Natural killer cell (primary cell): Measurements from ENCODE around the gene DHX8. TPM values are rescaled to one million over a fixed set of nuclear protein-coding genes. Genes with fewer than 3 reads are reported as not detected.

Experiments
- ATAC-seq, 3 donors: fragments of 150-1000 bp in 2 of 3; fragments of 200-7000 bp in 1 of 3; cut with Tn5 transposase; 1 replicate in 1 of 3; 2 replicates in 2 of 3; pipeline ENCODE4 v1.10.0; 2021; ENCODE audit warnings: mild to moderate bottlenecking in 2 of 3, moderate library complexity in 2 of 3
- DNase-seq, 2 donors: peaks; one replicate each; pipeline versions ENCODE4 v3.0.0 to v3.0.0-alpha.2; 2013 to 2021; ENCODE audit warnings: mixed read lengths in 1 of 2
- H3K27ac ChIP-seq: one replicate; pipeline ENCODE4 v1.5.1; 2013; ENCODE audit warnings: mild to moderate bottlenecking, low read length
- H3K27me3 ChIP-seq: one replicate; pipeline ENCODE4 v1.6.1; 2013; ENCODE audit warnings: low read length; ENCODE audit not compliant: control insufficient read depth, insufficient read depth
- H3K36me3 ChIP-seq: one replicate; pipeline ENCODE4 v1.6.1; 2013; ENCODE audit warnings: low read length; ENCODE audit not compliant: control insufficient read depth, insufficient read depth
- H3K4me1 ChIP-seq: one replicate; pipeline ENCODE4 v1.6.1; 2013; ENCODE audit warnings: low read length; ENCODE audit not compliant: control insufficient read depth, insufficient read depth
- H3K4me3 ChIP-seq: one replicate; pipeline ENCODE4 v1.5.1; 2013; ENCODE audit warnings: low read length
- H3K9me3 ChIP-seq: one replicate; pipeline ENCODE4 v1.6.1; 2013; ENCODE audit warnings: low read length; ENCODE audit not compliant: control insufficient read depth, insufficient read depth
- H3K27ac Mint-ChIP-seq, 2 donors: one replicate each; pipeline ENCODE4 v1.8.0; 2022; ENCODE audit warnings: mild to moderate bottlenecking in 2 of 2, mixed read lengths in 2 of 2, moderate library complexity in 1 of 2
- H3K27me3 Mint-ChIP-seq, 2 donors: one replicate each; pipeline ENCODE4 v1.8.0; 2022; ENCODE audit warnings: low read depth in 2 of 2, mixed read lengths in 2 of 2
- H3K36me3 Mint-ChIP-seq: one replicate; pipeline ENCODE4 v1.8.0; 2022; ENCODE audit warnings: mixed read lengths
- H3K4me1 Mint-ChIP-seq, 2 donors: one replicate each; pipeline ENCODE4 v1.8.0; 2022; ENCODE audit warnings: mixed read lengths in 2 of 2
- H3K4me3 Mint-ChIP-seq: one replicate; pipeline ENCODE4 v1.8.0; 2022; ENCODE audit warnings: mild to moderate bottlenecking, moderate library complexity, mixed read lengths
- H3K9me3 Mint-ChIP-seq, 2 donors: one replicate each; pipeline ENCODE4 v1.8.0; 2022; ENCODE audit warnings: mixed read lengths in 2 of 2
- WGBS: methylation state at CpG from one replicate; pipeline ENCODE4 v1.1.7; 2013; ENCODE audit warnings: missing lambda C conversion rate; ENCODE audit not compliant: insufficient coverage; 5-methylcytosine and 5-hydroxymethylcytosine counted together
- intact Hi-C: fragments of 100-400 bp; cut with micrococcal nuclease; formaldehyde crosslinking; loops from one replicate; pipeline ENCODE4 v1.14.2; 2022
- total RNA-seq, 4 donors: library from RNA; stranded (reverse); fragments of 120-200 nt in 1 of 4; gene quantifications; one replicate each; pipeline versions ENCODE4 v1.2.3 to v1.2.4, GENCODE V29; 2013 to 2022
- TF ChIP-seq, protein P1 (sequence below): fragments of 200-600 bp; IDR thresholded peaks from one replicate; pipeline ENCODE4 v1.8.0; 2022; ENCODE audit warnings: antibody characterized with exemption

The DHX8 gene
- total RNA-seq, 3 donors from 2014 or later (not counting 1 experiment from before 2014, with no cell fraction given), result 88.3 to 106 (median 105) TPM

GRCh38 chr17:43570518-43570928 is 86.7 kb downstream of the DHX8 start:
- no peaks in the 10 kb centered on the region for H3K9me3 ChIP-seq
- Mint-ChIP-seq H3K4me3 (no peak overlapping the region), H3K27me3 (peaks cover 2 to 9% of the 10 kb centered on the region in 2 donors), H3K9me3 (no peaks in the 10 kb centered on the region), H3K27ac (no peak overlapping the region), H3K36me3 (no peaks in the 10 kb centered on the region), H3K4me1 (no peaks in the 10 kb centered on the region)
- no peaks in the 10 kb centered on the region for H3K36me3 ChIP-seq
- TF ChIP-seq, protein P1, sequence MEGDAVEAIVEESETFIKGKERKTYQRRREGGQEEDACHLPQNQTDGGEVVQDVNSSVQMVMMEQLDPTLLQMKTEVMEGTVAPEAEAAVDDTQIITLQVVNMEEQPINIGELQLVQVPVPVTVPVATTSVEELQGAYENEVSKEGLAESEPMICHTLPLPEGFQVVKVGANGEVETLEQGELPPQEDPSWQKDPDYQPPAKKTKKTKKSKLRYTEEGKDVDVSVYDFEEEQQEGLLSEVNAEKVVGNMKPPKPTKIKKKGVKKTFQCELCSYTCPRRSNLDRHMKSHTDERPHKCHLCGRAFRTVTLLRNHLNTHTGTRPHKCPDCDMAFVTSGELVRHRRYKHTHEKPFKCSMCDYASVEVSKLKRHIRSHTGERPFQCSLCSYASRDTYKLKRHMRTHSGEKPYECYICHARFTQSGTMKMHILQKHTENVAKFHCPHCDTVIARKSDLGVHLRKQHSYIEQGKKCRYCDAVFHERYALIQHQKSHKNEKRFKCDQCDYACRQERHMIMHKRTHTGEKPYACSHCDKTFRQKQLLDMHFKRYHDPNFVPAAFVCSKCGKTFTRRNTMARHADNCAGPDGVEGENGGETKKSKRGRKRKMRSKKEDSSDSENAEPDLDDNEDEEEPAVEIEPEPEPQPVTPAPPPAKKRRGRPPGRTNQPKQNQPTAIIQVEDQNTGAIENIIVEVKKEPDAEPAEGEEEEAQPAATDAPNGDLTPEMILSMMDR, result no peak
- no peak overlapping the region for H3K4me3 ChIP-seq
- DNase-seq (no peak), ATAC-seq (no peak)
- no peaks in the 10 kb centered on the region for H3K4me1 ChIP-seq
- intact Hi-C loops, result no loop called here
- 83% methylated on average over 2 of the region's 3 CpGs for WGBS
- no peak overlapping the region for H3K27ac ChIP-seq
- no peaks in the 10 kb centered on the region for H3K27me3 ChIP-seq

GRCh38 chr17:43572368-43572980 is 88.7 kb downstream of the DHX8 start:
- Mint-ChIP-seq H3K27me3 (peaks cover 4 to 9% of the 10 kb centered on the region in 2 donors), H3K9me3 (no peaks in the 10 kb centered on the region), H3K36me3 (no peaks in the 10 kb centered on the region), H3K4me3 (no peak overlapping the region), H3K4me1 (no peaks in the 10 kb centered on the region), H3K27ac (no peak overlapping the region)
- H3K4me3 ChIP-seq, result no peak overlapping the region
- no peak for DNase-seq
- intact Hi-C loops, result no loop called here
- H3K9me3 ChIP-seq, result no peaks in the 10 kb centered on the region
- TF ChIP-seq, protein P1, result no peak
- H3K27ac ChIP-seq, result no peak overlapping the region
- 81% methylated on average over 5 of the region's 5 CpGs for WGBS
- H3K36me3 ChIP-seq, result no peaks in the 10 kb centered on the region
- H3K4me1 ChIP-seq, result no peaks in the 10 kb centered on the region
- ATAC-seq, result no peak
- no peaks in the 10 kb centered on the region for H3K27me3 ChIP-seq

DNA sequence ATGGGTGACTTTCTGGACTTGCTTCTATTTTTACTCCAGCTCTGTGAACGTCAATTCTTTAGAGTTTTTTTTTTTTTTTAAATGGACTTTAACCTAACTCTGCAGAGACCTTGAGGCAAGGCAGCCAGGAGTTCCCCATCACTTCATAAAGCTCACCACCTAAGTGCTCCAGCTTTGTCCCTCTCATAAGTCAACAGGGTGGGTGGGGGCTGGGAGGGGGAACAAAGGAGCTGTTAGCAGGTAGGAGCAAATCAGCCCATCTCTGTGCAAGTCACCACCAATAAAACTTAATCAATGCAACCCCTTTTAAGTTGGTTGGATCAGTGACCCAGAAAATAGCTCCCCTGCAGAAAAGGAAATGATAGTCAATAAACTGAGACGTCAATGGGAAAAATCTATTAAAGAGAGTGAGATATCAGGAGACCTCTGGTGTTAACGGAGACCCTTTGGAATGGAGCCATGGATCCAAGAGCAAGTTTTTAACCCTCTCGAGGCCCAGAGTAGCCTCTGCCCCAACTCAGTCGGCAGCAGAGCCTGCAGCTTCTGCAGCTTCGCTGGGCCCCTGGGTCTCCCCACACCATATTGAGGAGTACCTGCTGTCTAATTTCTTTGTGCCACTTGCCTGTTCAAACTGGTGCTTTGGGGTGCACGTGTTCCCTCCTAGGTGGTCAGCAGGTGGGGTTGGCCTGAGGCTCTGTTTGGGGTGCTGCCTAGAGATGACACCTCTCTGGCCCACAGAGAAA is 90.0 kb downstream of the DHX8 start:
- H3K27ac ChIP-seq, result no peak overlapping the region
- H3K4me3 ChIP-seq, result no peak overlapping the region
- Mint-ChIP-seq H3K9me3 (no peaks in the 10 kb centered on the region), H3K4me3 (no peak overlapping the region), H3K4me1 (no peaks in the 10 kb centered on the region), H3K27me3 (peaks cover 4 to 9% of the 10 kb centered on the region in 2 donors), H3K27ac (no peak overlapping the region), H3K36me3 (no peaks in the 10 kb centered on the region)
- TF ChIP-seq, protein P1, result no peak
- 71% methylated on average over 7 of the region's 7 CpGs for WGBS
- peaks cover 7% of the 10 kb centered on the region for H3K4me1 ChIP-seq
- DNase-seq (no peak), ATAC-seq (no peak)
- no peaks in the 10 kb centered on the region for H3K27me3 ChIP-seq
- intact Hi-C loops, result no loop called here
- no peaks in the 10 kb centered on the region for H3K36me3 ChIP-seq
- H3K9me3 ChIP-seq, result no peaks in the 10 kb centered on the region
